K562 (cell line): ENCODE measurements around the gene DDX54. TPM values are rescaled to one million over a fixed set of nuclear protein-coding genes. Genes with fewer than 3 reads are reported as not detected.

ENCODE experiments used
- CBX2 ChIP-seq: fragments of 200-600 bp; sonication (generic); IDR thresholded peaks from one replicate; pipeline ENCODE4 v1.6.1; 2012; ENCODE audit warnings: mild to moderate bottlenecking, low read length, inconsistent platforms; ENCODE audit not compliant: insufficient read depth, poor library complexity, severe bottlenecking
- CEBPG ChIP-seq, 3 experiments: fragments of 200-800 bp in 1 of 3; sonication (Bioruptor generic) in 1 of 3; sonication (generic) in 1 of 3; formaldehyde crosslinking in 1 of 3; IDR thresholded peaks in 2 of 3; conservative IDR thresholded peaks in 1 of 3; 2 replicates each; pipeline versions ENCODE4 v1.6.1 to v1.8.0; 2016 to 2022; ENCODE audit warnings: missing compliant biosample characterization in 2 of 3, missing genetic modification characterization in 2 of 3, mild to moderate bottlenecking in 1 of 3, missing genetic modification reagents in 1 of 3
- FOXP4 ChIP-seq: sonication (generic); formaldehyde crosslinking; IDR thresholded peaks from 2 replicates; pipeline ENCODE4 v1.8.0; 2022; ENCODE audit warnings: mild to moderate bottlenecking, missing genetic modification reagents, borderline replicate concordance
- SRSF1 ChIP-seq: fragments of 200-400 bp; formaldehyde crosslinking; IDR thresholded peaks from 2 replicates; pipeline ENCODE4 v1.6.1; 2017; ENCODE audit warnings: mild to moderate bottlenecking, low read depth, low read length, moderate library complexity
- ZBTB1 ChIP-seq: sonication (generic); formaldehyde crosslinking; IDR thresholded peaks from 2 replicates; pipeline ENCODE4 v1.8.1; 2023; ENCODE audit warnings: missing genetic modification reagents, low read depth, mild to moderate bottlenecking, borderline replicate concordance
- ZBTB40 ChIP-seq, 2 experiments: fragments of 450-650 bp in 1 of 2; sonication (generic) in 1 of 2; formaldehyde crosslinking in 1 of 2; IDR thresholded peaks; 2 replicates each; pipeline versions ENCODE4 v1.7.1 to v1.9.0; 2016 to 2022; ENCODE audit warnings: inconsistent platforms in 1 of 2, mild to moderate bottlenecking in 1 of 2, missing genetic modification reagents in 1 of 2
- ZBTB43 ChIP-seq: sonication (generic); formaldehyde crosslinking; IDR thresholded peaks from 2 replicates; pipeline ENCODE4 v1.8.0; 2023; ENCODE audit warnings: mild to moderate bottlenecking, missing genetic modification reagents
- ZC3H11A ChIP-seq: IDR thresholded peaks from 2 replicates; pipeline ENCODE4 v1.6.1; 2012; ENCODE audit warnings: low read depth, low read length, improper control_type of control experiment
- ZNF165 ChIP-seq: fragments of 250-450 bp; sonication (Bioruptor Pico); IDR thresholded peaks from 2 replicates; pipeline ENCODE4 v1.4.0; 2020; ENCODE audit warnings: borderline replicate concordance
- ZNF75A ChIP-seq: fragments of 450-650 bp; formaldehyde crosslinking; IDR thresholded peaks from 2 replicates; pipeline ENCODE4 v1.4.0; 2020; ENCODE audit warnings: mild to moderate bottlenecking
- ZNF76 ChIP-seq: fragments of 250-450 bp; sonication (Bioruptor Pico); IDR thresholded peaks from 2 replicates; pipeline ENCODE4 v1.4.0; 2020; ENCODE audit warnings: mild to moderate bottlenecking, moderate library complexity, borderline replicate concordance
- polyA plus RNA-seq, 8 experiments: library from polyadenylated mRNA; depleted of rRNA in 4 of 8; stranded (reverse) in 5 of 8; unstranded in 3 of 8; fragments of >200 nt; fragmentation: Nextera tagmentation in 2 of 8; fragmentation: Illumina TruSeq in 1 of 8; extraction: Ambion mirVana in 2 of 8; extraction: Trizol in 1 of 8; gene quantifications; 2 replicates each; pipeline versions ENCODE4 v1.2.1 to v1.2.3, GENCODE V29; 2011 to 2014; ENCODE audit warnings: inconsistent platforms in 1 of 8, missing spikeins in 1 of 8
- total RNA-seq, 7 experiments: library from RNA; depleted of rRNA in 6 of 7; stranded (reverse); fragments of >200 nt in 6 of 7; fragmentation: Illumina TruSeq in 2 of 7; extraction: Trizol in 2 of 7; gene quantifications; 2 replicates each; pipeline versions ENCODE4 v1.2.1 to v1.2.3, GENCODE V29; 2011 to 2021; ENCODE audit warnings: low replicate concordance in 1 of 7

Gene DDX54
- total and polyA plus RNA-seq, 9 of the 15 experiments (the other 6 are each of a cell fraction or from before 2014, with no cell fraction given): 1.4 to 135 (median 51.4) TPM

GRCh38 chr12:113152835-113153814 lies 32.2 kb downstream of the DDX54 start (continued):
- TF ChIP-seq ZBTB1 (CRISPR knock-in tag) (no peak), CBX2 (no peak), ZNF76 (no peak), ZNF75A (CRISPR knock-in tag) (no peak), CEBPG (CRISPR knock-in tag; IDR thresholded peaks at IDR 0.05) (peak; percentile 67), CEBPG (tag; conservative IDR thresholded peaks at IDR 0.05 in 1 of 2, IDR thresholded peaks at IDR 0.05 in 1 of 2) (no peak), ZBTB40 (IDR thresholded peaks at IDR 0.05) (no peak), ZBTB40 (CRISPR knock-in tag; IDR thresholded peaks at IDR 0.05) (peak; percentile 24; the same call in 1 of the 2 replicates), ZC3H11A (no peak), ZNF165 (no peak), SRSF1 (no peak), FOXP4 (CRISPR knock-in tag) (peak; percentile 98; the same call in 1 of the 2 replicates), ZBTB43 (CRISPR knock-in tag) (no peak)
